Endothelial cell of umbilical vein (primary cell): Measurements from ENCODE around the gene SLC22A8.

Experiments
- TF ChIP-seq, protein P1 (sequence below): IDR thresholded peaks from 2 replicates; pipeline ENCODE4 v1.6.1; 2011; ENCODE audit not compliant: insufficient read depth, insufficient read length
- TF ChIP-seq, protein P2 (sequence below), 2 donors: IDR thresholded peaks; 1 replicate in 1 of 2; 2 replicates in 1 of 2; pipeline ENCODE4 v1.5.1; 2011; ENCODE audit warnings: low read length in 2 of 2, mild to moderate bottlenecking in 2 of 2, moderate library complexity in 2 of 2, control low read depth in 1 of 2, inconsistent platforms in 1 of 2, low read depth in 1 of 2; ENCODE audit not compliant: insufficient read depth in 1 of 2; ENCODE audit errors: extremely low read depth in 1 of 2

DNA sequence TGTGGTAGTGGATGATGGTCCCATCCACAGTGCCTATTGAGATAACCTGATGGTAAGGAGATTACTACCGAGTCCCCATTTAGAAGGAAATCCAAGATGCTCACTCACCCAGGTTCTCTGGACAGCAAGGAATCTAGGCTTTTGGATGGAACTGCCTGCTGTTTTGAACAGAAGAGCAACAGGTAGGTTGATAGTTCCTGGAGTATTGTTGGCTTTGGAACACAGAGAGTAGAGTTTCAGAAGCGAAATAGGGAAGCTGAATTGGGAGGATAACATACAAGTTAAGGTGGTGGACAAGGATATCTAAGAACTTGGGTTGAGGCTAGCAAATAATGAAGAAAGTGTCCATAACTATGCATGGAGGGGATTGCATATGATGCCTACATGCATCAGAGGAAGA is 58.5 kb downstream of the SLC22A8 start:
- TF ChIP-seq, protein P1, sequence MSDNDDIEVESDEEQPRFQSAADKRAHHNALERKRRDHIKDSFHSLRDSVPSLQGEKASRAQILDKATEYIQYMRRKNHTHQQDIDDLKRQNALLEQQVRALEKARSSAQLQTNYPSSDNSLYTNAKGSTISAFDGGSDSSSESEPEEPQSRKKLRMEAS, result no peak
- TF ChIP-seq, protein P2, sequence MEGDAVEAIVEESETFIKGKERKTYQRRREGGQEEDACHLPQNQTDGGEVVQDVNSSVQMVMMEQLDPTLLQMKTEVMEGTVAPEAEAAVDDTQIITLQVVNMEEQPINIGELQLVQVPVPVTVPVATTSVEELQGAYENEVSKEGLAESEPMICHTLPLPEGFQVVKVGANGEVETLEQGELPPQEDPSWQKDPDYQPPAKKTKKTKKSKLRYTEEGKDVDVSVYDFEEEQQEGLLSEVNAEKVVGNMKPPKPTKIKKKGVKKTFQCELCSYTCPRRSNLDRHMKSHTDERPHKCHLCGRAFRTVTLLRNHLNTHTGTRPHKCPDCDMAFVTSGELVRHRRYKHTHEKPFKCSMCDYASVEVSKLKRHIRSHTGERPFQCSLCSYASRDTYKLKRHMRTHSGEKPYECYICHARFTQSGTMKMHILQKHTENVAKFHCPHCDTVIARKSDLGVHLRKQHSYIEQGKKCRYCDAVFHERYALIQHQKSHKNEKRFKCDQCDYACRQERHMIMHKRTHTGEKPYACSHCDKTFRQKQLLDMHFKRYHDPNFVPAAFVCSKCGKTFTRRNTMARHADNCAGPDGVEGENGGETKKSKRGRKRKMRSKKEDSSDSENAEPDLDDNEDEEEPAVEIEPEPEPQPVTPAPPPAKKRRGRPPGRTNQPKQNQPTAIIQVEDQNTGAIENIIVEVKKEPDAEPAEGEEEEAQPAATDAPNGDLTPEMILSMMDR (IDR thresholded peaks at IDR 0.05; ENCODE audit: extremely low read depth in 1 of 2, insufficient read depth in 1 of 2, low read depth in 1 of 2, low read length in 2 of 2), result no peak
